ENCODE measurements around the gene NANOS3. TPM values are rescaled to one million over a fixed set of nuclear protein-coding genes. Genes with fewer than 3 reads are reported as not detected.

NANOS3 gene
- total RNA-seq, 1 donor from 2014 or later: not detected

DNA sequence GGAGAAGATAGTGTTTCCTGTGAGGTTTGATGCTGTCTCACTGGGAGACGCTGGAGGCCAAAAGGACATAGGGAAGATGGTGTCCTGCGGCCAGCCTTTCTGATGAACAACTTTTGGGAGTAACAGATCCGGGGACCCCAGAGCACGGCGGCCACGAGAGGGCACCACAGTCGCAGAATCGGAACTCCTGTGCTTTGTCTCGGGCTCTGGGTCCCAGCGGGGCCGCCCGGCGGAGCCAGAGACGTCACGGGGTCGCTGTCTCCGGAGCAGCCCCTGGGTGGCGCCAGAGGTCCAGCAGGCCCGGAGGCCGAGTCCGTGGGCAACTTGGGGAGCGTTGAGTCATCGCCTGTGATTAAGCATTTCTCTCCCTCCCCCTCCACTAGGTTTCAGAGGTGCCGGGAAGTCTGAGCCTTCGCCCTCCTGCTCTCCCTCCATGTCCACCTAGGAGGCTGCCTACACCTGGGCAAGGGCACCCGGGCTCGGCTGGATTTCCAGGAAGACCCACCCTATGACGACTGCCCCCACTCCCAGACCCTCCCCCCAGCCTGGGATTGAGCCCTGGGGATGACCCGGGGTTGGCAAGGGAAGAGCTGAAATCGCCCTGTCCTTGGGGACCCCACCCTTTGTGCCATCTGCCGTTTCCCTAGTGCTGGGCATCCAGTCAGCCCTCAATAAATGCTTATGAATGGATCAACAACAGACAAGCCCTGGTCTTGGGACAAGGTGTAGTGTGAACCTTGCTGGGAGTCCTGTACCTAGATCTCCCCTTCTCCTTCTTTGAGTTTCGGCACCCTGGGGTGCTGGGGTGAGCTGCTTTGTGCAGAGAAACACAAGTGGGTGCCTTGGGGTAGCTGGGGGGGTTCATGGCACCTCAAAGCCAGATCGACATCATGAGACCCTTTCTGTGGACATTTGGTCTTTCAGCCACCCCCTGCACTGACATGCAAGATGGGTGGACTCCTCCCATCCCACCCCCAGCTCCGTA, 3.4 kb downstream of the NANOS3 start:
- TF ChIP-seq, protein P1, sequence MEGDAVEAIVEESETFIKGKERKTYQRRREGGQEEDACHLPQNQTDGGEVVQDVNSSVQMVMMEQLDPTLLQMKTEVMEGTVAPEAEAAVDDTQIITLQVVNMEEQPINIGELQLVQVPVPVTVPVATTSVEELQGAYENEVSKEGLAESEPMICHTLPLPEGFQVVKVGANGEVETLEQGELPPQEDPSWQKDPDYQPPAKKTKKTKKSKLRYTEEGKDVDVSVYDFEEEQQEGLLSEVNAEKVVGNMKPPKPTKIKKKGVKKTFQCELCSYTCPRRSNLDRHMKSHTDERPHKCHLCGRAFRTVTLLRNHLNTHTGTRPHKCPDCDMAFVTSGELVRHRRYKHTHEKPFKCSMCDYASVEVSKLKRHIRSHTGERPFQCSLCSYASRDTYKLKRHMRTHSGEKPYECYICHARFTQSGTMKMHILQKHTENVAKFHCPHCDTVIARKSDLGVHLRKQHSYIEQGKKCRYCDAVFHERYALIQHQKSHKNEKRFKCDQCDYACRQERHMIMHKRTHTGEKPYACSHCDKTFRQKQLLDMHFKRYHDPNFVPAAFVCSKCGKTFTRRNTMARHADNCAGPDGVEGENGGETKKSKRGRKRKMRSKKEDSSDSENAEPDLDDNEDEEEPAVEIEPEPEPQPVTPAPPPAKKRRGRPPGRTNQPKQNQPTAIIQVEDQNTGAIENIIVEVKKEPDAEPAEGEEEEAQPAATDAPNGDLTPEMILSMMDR (conservative IDR thresholded peaks at IDR 0.05; ENCODE audit: low read depth, low read length): peak; percentile 98
- DNase-seq (ENCODE audit: low read depth): peak; percentile 51
- peak overlapping the region; percentile 40 for H3K4me3 ChIP-seq (ENCODE audit: low read depth, low read length)

DNA sequence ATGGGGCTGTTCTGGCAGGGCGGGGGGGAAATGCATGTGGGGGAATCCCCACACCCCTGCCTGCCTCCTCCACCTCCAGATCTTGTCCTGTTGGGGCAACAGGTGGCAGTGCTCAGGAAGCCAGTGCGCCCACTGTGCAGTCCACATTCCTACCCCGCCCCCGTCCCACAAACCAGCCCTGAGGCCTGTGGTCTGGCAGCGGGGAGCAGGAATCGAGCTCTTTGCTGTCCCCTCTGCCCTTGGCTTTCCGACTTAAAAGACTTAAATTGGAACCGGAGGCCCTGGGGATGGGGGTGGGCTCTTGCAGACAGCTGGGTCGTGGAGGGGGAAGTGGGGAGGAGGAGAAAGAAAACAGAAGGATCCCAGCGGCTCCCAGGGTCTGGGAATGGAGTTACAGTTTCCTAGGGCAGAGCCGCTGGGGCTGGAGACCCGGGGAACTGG, 4.3 kb downstream of the NANOS3 start:
- DNase-seq (ENCODE audit: low read depth): no peak
- TF ChIP-seq, protein P1 (conservative IDR thresholded peaks at IDR 0.05; ENCODE audit: low read depth, low read length): no peak

DNA sequence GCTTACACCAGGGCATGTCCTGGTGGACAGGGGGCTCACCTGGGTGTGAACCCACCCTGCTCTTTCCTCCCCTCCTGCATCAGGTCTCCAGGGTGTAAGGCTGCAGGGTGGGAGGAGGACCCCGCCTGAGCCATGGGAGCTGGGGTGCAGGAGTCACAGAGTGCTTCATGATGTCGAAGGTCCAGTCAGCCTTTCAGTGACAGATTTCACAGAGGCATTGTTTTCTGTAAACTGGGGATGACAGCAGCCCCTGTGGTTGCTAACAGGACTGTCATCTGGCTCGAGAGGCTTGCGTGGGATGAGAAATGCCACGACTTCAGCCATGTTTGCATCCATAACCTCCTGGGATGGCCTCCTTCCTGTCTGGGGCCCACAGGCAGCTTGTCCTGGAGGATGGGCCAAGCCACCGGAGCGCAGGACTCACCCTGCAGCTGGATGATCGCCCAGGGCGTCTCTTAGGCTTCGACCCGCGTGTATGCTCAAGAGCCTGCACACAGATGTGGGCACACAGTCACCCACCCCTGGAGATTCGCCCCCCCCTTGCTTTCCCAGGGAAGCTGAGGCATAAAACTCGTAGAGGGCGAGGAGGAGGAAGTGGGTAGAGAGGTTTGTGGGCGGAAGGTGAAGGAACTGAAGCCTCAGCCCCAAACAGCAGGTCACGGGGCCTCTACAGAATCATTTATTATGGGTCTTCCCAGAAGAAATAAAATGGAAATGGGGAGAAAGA, 4.9 kb downstream of the NANOS3 start:
- no peak overlapping the region for H3K4me3 ChIP-seq (ENCODE audit: low read depth, low read length)
- TF ChIP-seq, protein P1 (conservative IDR thresholded peaks at IDR 0.05; ENCODE audit: low read depth, low read length): no peak
- no peak for DNase-seq (ENCODE audit: low read depth)

More for the DNA sequence above, 4.3 kb downstream of the NANOS3 start:
- H3K4me3 ChIP-seq (ENCODE audit: low read depth, low read length): no peak overlapping the region

DNA sequence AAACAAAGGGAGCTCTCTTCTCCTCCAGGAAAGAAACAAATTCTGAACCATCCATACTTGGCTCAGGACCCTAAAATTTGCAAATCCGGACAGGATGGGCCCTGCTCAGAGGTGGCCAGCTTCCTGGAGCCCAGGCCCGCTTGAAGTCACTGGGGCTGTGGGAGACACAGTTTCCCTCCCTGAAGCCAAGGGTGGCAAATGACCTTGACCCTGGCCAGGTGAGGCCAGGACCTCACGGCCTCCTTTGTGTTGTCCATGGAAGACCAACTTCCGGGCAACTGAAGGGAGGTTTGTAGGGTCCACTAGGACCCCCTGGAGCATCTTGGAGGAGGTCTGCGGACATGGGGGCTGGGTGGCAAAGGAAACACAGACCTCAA, 5.5 kb downstream of the NANOS3 start:
- DNase-seq (ENCODE audit: low read depth): no peak
- TF ChIP-seq, protein P1 (conservative IDR thresholded peaks at IDR 0.05; ENCODE audit: low read depth, low read length): no peak
- no peak overlapping the region for H3K4me3 ChIP-seq (ENCODE audit: low read depth, low read length)

DNA sequence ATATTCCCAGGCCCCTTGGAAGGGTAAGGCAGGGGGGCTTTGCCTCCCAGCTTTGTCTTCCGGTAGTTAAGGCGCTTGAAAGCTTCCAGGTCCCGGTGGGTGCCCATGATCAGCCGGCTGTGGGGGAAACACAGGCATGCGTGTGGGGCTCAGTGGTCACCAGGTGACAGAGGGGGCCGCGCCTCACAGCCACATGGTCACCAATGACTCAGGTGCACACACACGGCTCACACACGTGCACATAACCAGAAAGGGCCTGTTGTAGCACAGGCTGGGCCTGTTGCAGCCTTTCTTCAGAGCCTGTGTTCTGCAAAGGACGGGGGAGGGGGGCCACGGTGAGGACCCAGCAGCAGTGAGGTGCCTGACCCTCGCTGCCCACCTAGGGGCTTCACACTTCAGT, 5.9 kb downstream of the NANOS3 start:
- no peak for DNase-seq (ENCODE audit: low read depth)

DNA sequence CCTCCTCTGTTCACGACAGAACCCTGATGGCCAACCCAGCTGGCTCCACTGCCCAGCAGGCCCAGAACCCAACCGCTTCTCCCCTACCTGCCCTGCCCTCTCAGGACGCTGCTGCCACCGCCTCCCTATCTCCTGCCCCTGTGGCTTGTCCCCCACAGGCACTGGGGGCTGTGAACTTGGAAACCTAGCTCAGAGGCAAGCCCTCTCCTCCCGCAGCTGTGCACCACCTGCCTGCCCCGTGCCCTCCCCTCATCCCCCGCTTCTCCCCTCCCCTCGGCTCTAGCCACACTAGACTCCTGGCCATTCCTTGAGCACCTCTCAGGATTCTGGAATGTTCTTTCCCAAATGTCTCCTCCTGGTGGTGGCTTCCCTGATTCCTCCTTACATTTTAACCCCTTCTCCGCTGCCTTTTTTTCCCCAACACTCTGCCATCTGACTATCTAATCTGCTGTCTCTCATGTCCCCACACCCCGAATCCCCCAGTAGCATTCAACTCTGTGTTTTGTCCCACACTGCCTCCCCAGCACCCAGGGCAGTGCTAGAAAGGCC, 6.7 kb downstream of the NANOS3 start:
- no peak overlapping the region for H3K4me3 ChIP-seq (ENCODE audit: low read depth, low read length)
- no peak for DNase-seq (ENCODE audit: low read depth)
- TF ChIP-seq, protein P1 (conservative IDR thresholded peaks at IDR 0.05; ENCODE audit: low read depth, low read length): peak; percentile 31

More for the DNA sequence above, 5.9 kb downstream of the NANOS3 start:
- H3K4me3 ChIP-seq (ENCODE audit: low read depth, low read length): no peak overlapping the region
- TF ChIP-seq, protein P1 (conservative IDR thresholded peaks at IDR 0.05; ENCODE audit: low read depth, low read length): no peak
